WI38 (cell line): ENCODE data around the gene CRISP2.
"Not testable (repeated sequence)": the region's sequence is repeated elsewhere in the genome, so short reads cannot be mapped to it uniquely, and the experiment has no call there.

ENCODE experiments used
- H3K4me3 ChIP-seq: 2 replicates; pipeline ENCODE4 v1.5.1; 2011; ENCODE audit warnings: low read depth, mild to moderate bottlenecking, control low read depth, low read length
- TF ChIP-seq, protein P1 (sequence below): IDR thresholded peaks from 2 replicates; pipeline ENCODE4 v1.5.1; 2012; ENCODE audit warnings: low read depth, mild to moderate bottlenecking, control low read depth, low read length

Gene CRISP2

GRCh38 chr6:49675816-49676215 is 37.5 kb downstream of the CRISP2 start:
- H3K4me3 ChIP-seq: no peak overlapping the region
- TF ChIP-seq, protein P1, sequence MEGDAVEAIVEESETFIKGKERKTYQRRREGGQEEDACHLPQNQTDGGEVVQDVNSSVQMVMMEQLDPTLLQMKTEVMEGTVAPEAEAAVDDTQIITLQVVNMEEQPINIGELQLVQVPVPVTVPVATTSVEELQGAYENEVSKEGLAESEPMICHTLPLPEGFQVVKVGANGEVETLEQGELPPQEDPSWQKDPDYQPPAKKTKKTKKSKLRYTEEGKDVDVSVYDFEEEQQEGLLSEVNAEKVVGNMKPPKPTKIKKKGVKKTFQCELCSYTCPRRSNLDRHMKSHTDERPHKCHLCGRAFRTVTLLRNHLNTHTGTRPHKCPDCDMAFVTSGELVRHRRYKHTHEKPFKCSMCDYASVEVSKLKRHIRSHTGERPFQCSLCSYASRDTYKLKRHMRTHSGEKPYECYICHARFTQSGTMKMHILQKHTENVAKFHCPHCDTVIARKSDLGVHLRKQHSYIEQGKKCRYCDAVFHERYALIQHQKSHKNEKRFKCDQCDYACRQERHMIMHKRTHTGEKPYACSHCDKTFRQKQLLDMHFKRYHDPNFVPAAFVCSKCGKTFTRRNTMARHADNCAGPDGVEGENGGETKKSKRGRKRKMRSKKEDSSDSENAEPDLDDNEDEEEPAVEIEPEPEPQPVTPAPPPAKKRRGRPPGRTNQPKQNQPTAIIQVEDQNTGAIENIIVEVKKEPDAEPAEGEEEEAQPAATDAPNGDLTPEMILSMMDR: no peak

- TF ChIP-seq, protein P1: no peak
- H3K4me3 ChIP-seq: no peak overlapping the region
Observed at GRCh38 chr6:49668083-49668511, 45.2 kb downstream of the CRISP2 start.

- TF ChIP-seq, protein P1: no peak
- H3K4me3 ChIP-seq: no peak overlapping the region
Observed at GRCh38 chr6:49666930-49667757, 46.2 kb downstream of the CRISP2 start.

DNA sequence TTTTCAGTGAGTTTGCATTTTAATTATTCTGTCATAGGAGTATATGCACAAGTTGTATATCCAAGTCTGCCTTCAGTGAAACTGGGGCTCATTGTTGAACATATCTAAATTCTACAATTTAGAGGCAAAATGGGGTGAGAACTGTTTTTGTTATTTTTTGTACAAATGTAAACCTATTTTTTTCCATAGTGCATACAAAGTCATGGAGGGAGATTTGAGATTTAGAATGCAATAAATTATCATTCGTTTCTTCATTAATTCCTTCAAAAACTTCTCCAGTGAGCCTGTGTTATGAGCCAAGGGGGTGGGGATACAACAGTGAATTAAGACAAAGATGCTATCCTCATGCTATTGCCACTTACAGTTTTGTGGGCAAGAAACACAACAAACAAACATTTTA is 46.9 kb downstream of the CRISP2 start:
- no peak overlapping the region for H3K4me3 ChIP-seq
- TF ChIP-seq, protein P1: no peak

DNA sequence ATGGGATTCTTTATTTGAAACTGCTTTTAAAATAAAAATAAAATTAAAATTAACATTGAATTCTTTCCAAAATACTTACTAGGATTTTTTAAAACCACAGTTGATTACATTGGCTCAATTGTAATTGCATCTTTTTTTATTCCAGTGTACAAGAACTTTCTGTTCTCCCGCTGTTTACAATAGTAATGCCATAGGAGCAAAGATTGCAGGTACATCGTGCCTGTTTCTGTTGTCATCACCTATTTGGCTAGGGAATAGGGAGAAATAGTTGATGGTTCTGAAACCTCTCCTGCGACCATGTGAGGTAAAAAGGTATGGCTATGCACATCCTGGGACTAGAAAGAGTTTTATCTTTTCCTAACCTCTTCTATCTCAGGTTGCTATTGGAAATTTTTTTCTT is 48.5 kb downstream of the CRISP2 start:
- H3K4me3 ChIP-seq: no peak overlapping the region
- TF ChIP-seq, protein P1: no peak

DNA sequence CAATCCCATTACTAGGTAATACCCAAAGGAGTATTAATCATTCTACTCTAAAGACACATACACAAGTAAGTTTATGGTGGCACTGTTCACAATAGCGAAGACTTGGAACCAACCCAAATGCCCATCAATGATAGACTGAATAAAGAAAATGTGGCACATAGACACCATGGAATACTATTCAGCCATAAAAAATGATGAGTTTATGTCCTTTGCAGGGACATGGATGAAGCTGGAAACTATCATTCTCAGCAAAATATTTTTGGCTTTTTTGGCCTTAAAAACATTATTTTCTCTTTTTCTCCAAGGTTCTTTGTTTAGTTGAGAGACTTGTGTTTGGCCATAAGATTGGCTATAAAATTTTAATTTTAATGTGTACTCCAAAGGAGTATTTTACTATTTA is 49.3 kb downstream of the CRISP2 start:
- H3K4me3 ChIP-seq: not testable (repeated sequence)

- TF ChIP-seq, protein P1: no peak
Observed at GRCh38 chr6:49662892-49663261, 50.5 kb downstream of the CRISP2 start.

More at GRCh38 chr6:49662892-49663261, 50.5 kb downstream of the CRISP2 start:
- H3K4me3 ChIP-seq: no peak overlapping the region
